Cardiac muscle cell (in vitro differentiated cells and primary cell): ENCODE measurements around the gene BMPER. TPM values are rescaled to one million over a fixed set of nuclear protein-coding genes. Genes with fewer than 3 reads are reported as not detected.
A peak's percentile ranks its signal among the peaks of the same experiment; 100 is the strongest.

Experiments
- DNase-seq, 2 donors: peaks; one replicate each; pipeline versions ENCODE4 v3.0.0 to v3.0.0-alpha.2; 2010 to 2017; ENCODE audit warnings: low read depth in 1 of 2, low spot score in 1 of 2
- H3K27ac ChIP-seq: fragments of 200-600 bp; sonication (generic); 2 replicates; pipeline ENCODE4 v1.5.1; 2016
- H3K27me3 ChIP-seq: fragments of 200-600 bp; sonication (generic); 2 replicates; pipeline ENCODE4 v1.6.0; 2016; ENCODE audit warnings: control low read depth
- H3K36me3 ChIP-seq: fragments of 200-600 bp; sonication (generic); 2 replicates; pipeline ENCODE4 v1.5.1; 2016; ENCODE audit warnings: control low read depth
- H3K4me1 ChIP-seq: fragments of 200-600 bp; sonication (generic); 2 replicates; pipeline ENCODE4 v1.8.1; 2017; ENCODE audit warnings: low read depth, mild to moderate bottlenecking, mixed run types
- H3K4me3 ChIP-seq: fragments of 200-600 bp; sonication (generic); 2 replicates; pipeline ENCODE4 v1.5.1; 2016; ENCODE audit warnings: mild to moderate bottlenecking
- H3K9me3 ChIP-seq: fragments of 200-600 bp; sonication (generic); 2 replicates; pipeline ENCODE4 v1.5.1; 2017; ENCODE audit warnings: low read depth, mild to moderate bottlenecking, control low read depth
- polyA plus RNA-seq: library from polyadenylated mRNA; unstranded; fragments of >200 nt; fragmentation: Nextera tagmentation; extraction: Ambion mirVana; gene quantifications from 2 replicates; pipeline ENCODE4 v1.2.1, GENCODE V29; 2016
- total RNA-seq: library from RNA; depleted of rRNA; stranded (reverse); fragments of >200 nt; gene quantifications from 2 replicates; pipeline ENCODE4 v1.2.3, GENCODE V29; 2016
- TF ChIP-seq, protein P1 (sequence below): IDR thresholded peaks from 2 replicates; pipeline ENCODE4 v1.5.1; 2012; ENCODE audit warnings: low read depth, mild to moderate bottlenecking, low read length

The BMPER gene
- total and polyA plus RNA-seq, 2 experiments from 2014 or later: 53.6 to 138 TPM

DNA sequence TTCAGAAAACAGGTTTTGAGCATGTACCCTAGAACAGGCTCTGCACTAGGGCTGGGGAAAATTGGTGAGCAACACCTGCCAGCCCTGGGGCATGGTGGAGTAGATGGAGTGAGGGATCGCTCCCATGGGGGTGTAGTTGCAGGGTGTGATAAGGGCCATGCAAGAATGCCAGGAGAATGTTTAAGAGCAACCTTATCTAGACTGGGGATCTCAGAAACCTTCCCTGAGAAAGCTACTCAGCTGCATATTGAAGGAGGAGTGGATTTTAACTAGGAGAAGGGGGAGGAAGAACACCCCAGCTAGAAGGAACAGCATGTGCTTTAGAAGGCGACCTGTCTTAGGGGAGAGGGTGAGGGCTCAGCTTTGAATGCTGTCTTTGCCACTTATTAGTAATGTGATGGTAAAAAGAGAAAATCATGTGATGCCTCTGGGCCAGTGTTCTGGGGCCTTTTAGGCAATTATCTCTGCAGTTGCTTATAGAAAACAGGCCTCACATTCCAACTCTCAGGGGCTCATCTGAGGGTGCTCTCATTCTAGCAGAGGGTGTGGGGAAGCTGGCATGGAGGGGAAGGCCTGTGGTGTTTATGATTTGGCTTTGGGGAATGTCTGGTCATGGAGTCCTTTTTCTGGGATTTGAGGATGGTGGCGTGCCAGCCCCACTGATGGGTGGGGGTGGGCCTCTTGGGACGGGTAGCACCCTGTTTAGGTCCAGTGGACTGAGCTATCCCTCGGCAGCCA, 225.4 kb downstream of the BMPER start:
- peaks cover 6% of the 10 kb centered on the region for H3K4me1 ChIP-seq
- TF ChIP-seq, protein P1, sequence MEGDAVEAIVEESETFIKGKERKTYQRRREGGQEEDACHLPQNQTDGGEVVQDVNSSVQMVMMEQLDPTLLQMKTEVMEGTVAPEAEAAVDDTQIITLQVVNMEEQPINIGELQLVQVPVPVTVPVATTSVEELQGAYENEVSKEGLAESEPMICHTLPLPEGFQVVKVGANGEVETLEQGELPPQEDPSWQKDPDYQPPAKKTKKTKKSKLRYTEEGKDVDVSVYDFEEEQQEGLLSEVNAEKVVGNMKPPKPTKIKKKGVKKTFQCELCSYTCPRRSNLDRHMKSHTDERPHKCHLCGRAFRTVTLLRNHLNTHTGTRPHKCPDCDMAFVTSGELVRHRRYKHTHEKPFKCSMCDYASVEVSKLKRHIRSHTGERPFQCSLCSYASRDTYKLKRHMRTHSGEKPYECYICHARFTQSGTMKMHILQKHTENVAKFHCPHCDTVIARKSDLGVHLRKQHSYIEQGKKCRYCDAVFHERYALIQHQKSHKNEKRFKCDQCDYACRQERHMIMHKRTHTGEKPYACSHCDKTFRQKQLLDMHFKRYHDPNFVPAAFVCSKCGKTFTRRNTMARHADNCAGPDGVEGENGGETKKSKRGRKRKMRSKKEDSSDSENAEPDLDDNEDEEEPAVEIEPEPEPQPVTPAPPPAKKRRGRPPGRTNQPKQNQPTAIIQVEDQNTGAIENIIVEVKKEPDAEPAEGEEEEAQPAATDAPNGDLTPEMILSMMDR: no peak
- no peaks in the 10 kb centered on the region for H3K27me3 ChIP-seq
- no peak overlapping the region for H3K4me3 ChIP-seq
- no peaks in the 10 kb centered on the region for H3K36me3 ChIP-seq
- no peaks in the 10 kb centered on the region for H3K9me3 ChIP-seq
- DNase-seq: no peak
- peak overlapping the region; percentile 34 for H3K27ac ChIP-seq

DNA sequence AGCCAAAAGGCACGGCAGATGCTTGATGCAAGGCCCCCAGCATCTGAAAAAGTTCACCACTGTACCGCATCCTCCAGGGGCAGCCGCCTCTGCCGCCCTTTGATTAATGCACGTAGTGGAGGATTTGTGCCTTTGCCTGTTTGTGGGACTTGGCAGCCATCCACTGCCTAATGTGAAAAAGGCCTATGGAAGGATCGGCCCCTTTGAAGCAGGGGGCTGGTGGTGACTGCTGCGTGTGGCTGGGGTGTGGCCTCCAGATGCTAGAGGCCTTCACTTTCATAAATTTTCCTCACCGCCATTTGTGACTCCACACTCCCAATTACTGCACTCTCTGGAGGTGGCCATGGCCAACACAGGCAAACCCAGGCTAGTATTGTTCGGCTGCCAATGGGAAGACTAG, 226.0 kb downstream of the BMPER start:
- DNase-seq: no peak
- Histone ChIP-seq H3K9me3 (no peaks in the 10 kb centered on the region), H3K36me3 (no peaks in the 10 kb centered on the region), H3K4me3 (no peak overlapping the region), H3K27ac (peak overlapping the region; percentile 57), H3K4me1 (peaks cover 6% of the 10 kb centered on the region), H3K27me3 (no peaks in the 10 kb centered on the region)
- TF ChIP-seq, protein P1: no peak

DNA sequence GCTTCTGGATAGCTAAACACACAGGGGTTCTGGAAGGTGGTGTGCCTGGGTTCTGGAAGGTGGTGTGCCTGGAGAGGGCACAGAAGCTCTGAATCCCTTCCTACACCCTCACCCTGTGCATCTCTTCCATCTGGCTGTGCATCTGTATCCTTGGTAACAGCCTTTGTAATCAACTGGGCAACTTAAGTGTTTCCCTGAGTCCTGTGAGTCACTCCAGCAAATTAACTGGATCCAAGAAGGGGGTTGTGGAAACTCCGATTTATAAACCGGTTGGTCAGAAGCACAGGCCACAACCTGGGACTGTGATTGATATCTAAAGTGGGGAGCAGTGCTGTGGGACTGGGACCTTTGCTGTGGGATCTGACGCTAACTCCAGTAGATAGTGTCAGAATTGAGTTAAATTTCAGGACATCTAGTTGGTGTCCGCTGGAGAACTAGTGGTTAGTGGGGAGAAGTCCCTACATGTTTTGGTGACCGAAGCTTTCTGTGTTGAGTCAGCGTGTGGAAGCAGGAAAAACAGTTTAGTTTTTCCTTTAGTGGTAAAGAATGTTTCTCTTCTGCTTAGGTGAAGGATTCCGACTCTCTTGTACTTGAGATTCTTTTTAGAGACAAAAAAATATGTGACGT, 228.1 kb downstream of the BMPER start:
- H3K36me3 ChIP-seq: no peaks in the 10 kb centered on the region
- peak in 1 of 2 donors; percentile 85 for DNase-seq
- no peak overlapping the region for H3K4me3 ChIP-seq
- H3K4me1 ChIP-seq: peaks cover 15% of the 10 kb centered on the region
- TF ChIP-seq, protein P1: no peak
- H3K27me3 ChIP-seq: no peaks in the 10 kb centered on the region
- H3K27ac ChIP-seq: peak overlapping the region; percentile 82
- no peaks in the 10 kb centered on the region for H3K9me3 ChIP-seq

DNA sequence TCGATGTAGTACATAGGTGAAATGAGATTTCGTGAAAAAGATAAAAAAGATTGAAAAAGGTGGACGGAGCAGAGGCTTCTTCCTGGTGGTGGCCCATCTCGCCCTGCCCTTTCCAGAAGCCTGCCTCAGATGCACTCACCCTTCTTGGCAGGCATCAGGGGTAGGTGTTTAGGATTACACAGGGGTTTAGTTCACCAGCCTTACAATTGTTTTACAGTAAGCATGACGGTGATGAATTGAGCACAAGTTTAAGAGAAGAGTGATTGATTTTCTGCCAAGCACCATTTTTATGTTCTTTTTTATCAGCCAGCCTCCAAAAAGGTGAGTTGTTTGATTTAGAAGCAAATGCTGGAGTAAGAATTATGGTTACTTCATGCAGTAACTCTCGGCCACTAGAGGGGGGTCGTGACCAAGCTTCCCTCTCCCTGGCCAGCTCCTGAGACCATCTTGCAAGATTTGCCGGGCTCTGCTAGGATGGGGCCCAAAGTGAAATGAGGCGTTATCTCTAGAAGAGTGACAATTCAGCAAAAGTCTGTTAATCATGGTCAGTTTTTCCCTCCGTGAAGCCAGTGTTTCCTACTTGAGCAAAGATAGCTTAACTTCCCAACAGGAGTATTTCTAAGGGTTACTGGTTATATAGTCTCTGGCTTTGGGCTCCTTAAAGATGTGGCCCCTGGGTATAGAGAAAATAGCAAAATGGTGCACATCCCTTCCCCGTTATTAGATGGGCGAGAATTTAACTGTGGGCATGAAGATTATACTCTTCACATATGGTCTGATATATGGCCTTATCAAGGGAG, 228.8 kb downstream of the BMPER start:
- peak; percentile 76 to 87 for DNase-seq
- no peaks in the 10 kb centered on the region for H3K27me3 ChIP-seq
- H3K9me3 ChIP-seq: no peaks in the 10 kb centered on the region
- no peaks in the 10 kb centered on the region for H3K36me3 ChIP-seq
- peak overlapping the region; percentile 82 for H3K27ac ChIP-seq
- peaks cover 15% of the 10 kb centered on the region for H3K4me1 ChIP-seq
- TF ChIP-seq, protein P1: peak; percentile 87
- no peak overlapping the region for H3K4me3 ChIP-seq

DNA sequence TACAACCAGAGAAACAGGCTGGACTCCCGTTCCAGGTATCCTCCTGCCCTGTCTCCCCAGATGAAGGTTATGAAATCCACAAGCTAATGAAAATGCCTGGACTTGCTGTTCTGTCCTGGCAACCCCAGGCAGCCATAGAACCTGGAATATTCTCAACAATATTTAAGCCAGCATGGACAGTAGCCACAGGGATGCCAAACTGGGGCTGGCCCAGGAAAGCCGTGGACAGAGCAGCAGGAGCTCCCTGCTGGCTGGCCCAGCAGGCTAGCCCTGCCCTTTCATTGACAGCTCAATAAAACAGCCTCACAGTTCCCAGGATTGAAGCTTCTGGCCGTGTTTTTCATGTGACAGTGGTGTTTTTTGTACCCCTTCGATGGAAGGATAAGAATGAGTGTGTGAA, 230.6 kb downstream of the BMPER start:
- no peak overlapping the region for H3K4me3 ChIP-seq
- TF ChIP-seq, protein P1: no peak
- no peaks in the 10 kb centered on the region for H3K9me3 ChIP-seq
- peaks cover 15% of the 10 kb centered on the region for H3K4me1 ChIP-seq
- H3K36me3 ChIP-seq: no peaks in the 10 kb centered on the region
- DNase-seq: no peak
- no peak overlapping the region for H3K27ac ChIP-seq
- H3K27me3 ChIP-seq: no peaks in the 10 kb centered on the region
